SJSA1 (cell line): ENCODE measurements around the gene ATP1B2. TPM values are rescaled to one million over a fixed set of nuclear protein-coding genes. Genes with fewer than 3 reads are reported as not detected.
"Not testable (repeated sequence)": the region's sequence is repeated elsewhere in the genome, so short reads cannot be mapped to it uniquely, and the experiment has no call there.

Source experiments
- DNase-seq, 2 experiments: peaks; one replicate each; pipeline ENCODE4 v3.0.0-alpha.2; 2015 to 2020; ENCODE audit warnings: low spot score in 2 of 2, low read depth in 1 of 2
- H3K27ac ChIP-seq: fragments of 250-450 bp; sonication (Bioruptor Pico); 2 replicates; pipeline ENCODE4 v1.5.1; 2020; ENCODE audit warnings: mild to moderate bottlenecking, moderate library complexity
- H3K27me3 ChIP-seq: fragments of 250-450 bp; sonication (Bioruptor Pico); replicated peaks from 2 replicates; pipeline ENCODE4 v1.5.1; 2020; ENCODE audit warnings: mild to moderate bottlenecking, moderate library complexity
- H3K36me3 ChIP-seq: fragments of 250-450 bp; sonication (Bioruptor Pico); 2 replicates; pipeline ENCODE4 v1.5.1; 2020; ENCODE audit warnings: mild to moderate bottlenecking
- H3K4me1 ChIP-seq: fragments of 250-450 bp; sonication (Bioruptor Pico); replicated peaks from 2 replicates; pipeline ENCODE4 v1.6.1; 2021; ENCODE audit warnings: mild to moderate bottlenecking
- H3K4me3 ChIP-seq: fragments of 250-450 bp; sonication (Bioruptor Pico); 2 replicates; pipeline ENCODE4 v1.5.1; 2020; ENCODE audit warnings: mild to moderate bottlenecking
- H3K9me3 ChIP-seq: fragments of 250-450 bp; sonication (Bioruptor Pico); replicated peaks from 2 replicates; pipeline ENCODE4 v1.5.1; 2020; ENCODE audit warnings: mild to moderate bottlenecking
- total RNA-seq: library from RNA; depleted of rRNA; stranded (reverse); fragments of >200 nt; shearing (Covaris generic); gene quantifications from 2 replicates; pipeline ENCODE4 v1.2.3, GENCODE V29; 2014

Gene ATP1B2
- total RNA-seq, 1 experiment from 2014 or later, result not detected

DNA sequence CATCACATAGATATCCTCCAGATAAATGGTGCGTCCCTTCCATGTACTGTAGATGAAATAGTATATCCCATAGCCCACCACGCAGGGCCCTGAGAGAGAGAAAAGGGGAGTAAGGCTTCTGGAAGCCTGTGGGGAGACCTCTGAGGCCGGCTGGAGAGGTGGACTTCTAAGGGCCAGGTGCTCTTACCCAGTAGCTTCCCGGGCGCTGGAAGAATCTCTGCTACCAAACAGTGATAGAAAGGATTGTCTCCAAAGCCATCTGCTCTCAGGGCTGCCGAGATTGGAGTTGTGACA is 23.8 kb upstream of the ATP1B2 start:
- peak overlapping the region; percentile 48 for H3K4me3 ChIP-seq
- DNase-seq, result no peak

DNA sequence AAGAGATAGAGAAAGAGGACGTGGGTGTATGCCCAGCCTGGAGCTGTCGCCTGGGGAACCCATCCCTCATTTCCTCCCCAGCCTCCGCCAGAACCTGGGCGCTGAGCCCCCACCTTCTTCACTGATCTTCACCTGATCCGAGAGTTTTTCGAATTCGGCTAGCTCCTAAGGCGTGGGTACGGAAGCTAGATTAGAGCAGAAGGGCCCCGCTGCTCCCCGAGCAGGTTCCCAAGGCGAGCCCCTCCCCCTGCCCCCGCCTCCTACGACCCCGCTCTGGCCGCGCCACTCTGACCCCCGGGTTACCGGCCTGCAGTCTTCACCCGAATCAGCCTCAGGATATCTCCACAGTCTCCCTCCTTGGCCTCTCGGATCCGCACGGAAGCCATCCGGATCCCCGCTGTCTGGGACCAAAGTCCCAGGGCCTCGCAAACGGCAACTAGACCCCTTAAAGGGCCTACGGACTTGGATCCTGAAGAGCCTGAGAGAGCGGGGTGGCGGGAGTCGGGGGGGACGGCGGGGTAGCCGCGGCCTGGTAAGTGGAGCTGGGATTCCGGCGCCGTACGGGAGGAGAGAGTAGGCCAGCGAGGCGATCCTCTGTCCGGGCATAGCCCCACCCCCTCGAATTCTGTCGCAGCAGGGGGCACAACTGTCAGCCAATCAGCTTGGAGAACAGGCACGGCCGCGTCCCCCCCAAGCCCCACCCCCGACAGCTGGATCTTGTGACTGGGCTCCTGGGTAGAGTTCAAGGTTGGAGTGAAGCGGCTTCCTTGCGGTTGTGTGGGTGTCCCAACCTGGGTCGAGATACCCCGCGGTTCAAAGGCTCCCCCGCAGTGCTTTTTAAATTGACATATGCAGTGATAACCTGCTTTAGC is 23.2 kb upstream of the ATP1B2 start, which contains the start of gene SAT2:
SAT2 (minus strand) TSS at position 572 of the 872 bp plus-strand sequence; CDS start at position 386, 186 bp downstream.
- H3K27me3 ChIP-seq, result no peaks in the 10 kb centered on the region
- H3K4me3 ChIP-seq, result peak within 1 kb of the TSS; percentile 48
- no peaks in the 10 kb centered on the region; the same call in 1 of the 2 replicates for H3K4me1 ChIP-seq
- H3K9me3 ChIP-seq, result no peaks in the 10 kb centered on the region
- peak; percentile 84 to 94 for DNase-seq
- no peaks in the 10 kb centered on the region for H3K36me3 ChIP-seq
- H3K27ac ChIP-seq, result peak within 1 kb of the TSS; percentile 59

More for the DNA sequence above, 23.8 kb upstream of the ATP1B2 start:
- Histone ChIP-seq H3K9me3 (no peaks in the 10 kb centered on the region), H3K27me3 (no peaks in the 10 kb centered on the region), H3K36me3 (no peaks in the 10 kb centered on the region), H3K4me1 (no peaks in the 10 kb centered on the region; the same call in 1 of the 2 replicates), H3K27ac (no peak overlapping the region)

- Histone ChIP-seq H3K4me3 (no peak within 1 kb of the TSS), H3K36me3 (no peaks in the 10 kb centered on the region), H3K4me1 (no peaks in the 10 kb centered on the region; the same call in 1 of the 2 replicates), H3K27ac (no peak within 1 kb of the TSS), H3K9me3 (no peaks in the 10 kb centered on the region), H3K27me3 (no peaks in the 10 kb centered on the region)
- DNase-seq, result no peak
Observed at GRCh38 chr17:7629939-7630571, 20.7 kb upstream of the ATP1B2 start, which contains the start of gene SHBG. SHBG (plus strand) TSS chr17:7630135; CDS start chr17:7630173, 38 bp downstream.

- Histone ChIP-seq H3K4me3 (no peak overlapping the region), H3K27ac (no peak overlapping the region), H3K9me3 (no peaks in the 10 kb centered on the region), H3K27me3 (no peaks in the 10 kb centered on the region), H3K36me3 (no peaks in the 10 kb centered on the region), H3K4me1 (no peaks in the 10 kb centered on the region; the same call in 1 of the 2 replicates)
- DNase-seq, result no peak
Observed at GRCh38 chr17:7631398-7632380, 19.0 kb upstream of the ATP1B2 start.

- H3K4me3 ChIP-seq, result no peak overlapping the region
- no peaks in the 10 kb centered on the region for H3K4me1 ChIP-seq
- no peaks in the 10 kb centered on the region for H3K36me3 ChIP-seq
- no peaks in the 10 kb centered on the region for H3K9me3 ChIP-seq
- DNase-seq, result no peak
- H3K27me3 ChIP-seq, result no peaks in the 10 kb centered on the region
- no peak overlapping the region for H3K27ac ChIP-seq
Observed at GRCh38 chr17:7632492-7632894, 18.2 kb upstream of the ATP1B2 start.

DNA sequence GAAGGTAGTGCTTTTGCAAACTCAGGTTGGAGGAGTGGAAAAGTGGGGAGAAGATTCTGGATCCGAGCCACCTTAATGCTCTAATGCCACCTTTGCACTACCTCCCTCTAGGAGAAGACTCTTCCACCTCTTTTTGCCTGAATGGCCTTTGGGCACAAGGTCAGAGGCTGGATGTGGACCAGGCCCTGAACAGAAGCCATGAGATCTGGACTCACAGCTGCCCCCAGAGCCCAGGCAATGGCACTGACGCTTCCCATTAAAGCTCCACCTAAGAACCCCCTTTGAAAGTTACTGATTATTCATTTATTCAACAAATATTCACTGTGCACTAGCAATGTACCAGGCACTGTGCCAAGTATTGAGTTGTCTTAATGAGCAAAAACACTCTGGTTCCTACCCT is 17.6 kb upstream of the ATP1B2 start:
- no peak overlapping the region for H3K4me3 ChIP-seq
- H3K4me1 ChIP-seq, result no peaks in the 10 kb centered on the region
- H3K36me3 ChIP-seq, result no peaks in the 10 kb centered on the region
- H3K27ac ChIP-seq, result no peak overlapping the region
- no peaks in the 10 kb centered on the region for H3K27me3 ChIP-seq
- H3K9me3 ChIP-seq, result no peaks in the 10 kb centered on the region
- no peak for DNase-seq

GRCh38 chr17:7634384-7634783 is 16.3 kb upstream of the ATP1B2 start:
- Histone ChIP-seq H3K27ac (no peak overlapping the region), H3K27me3 (no peaks in the 10 kb centered on the region), H3K4me3 (no peak overlapping the region), H3K9me3 (no peaks in the 10 kb centered on the region), H3K36me3 (no peaks in the 10 kb centered on the region), H3K4me1 (no peaks in the 10 kb centered on the region)
- no peak for DNase-seq

DNA sequence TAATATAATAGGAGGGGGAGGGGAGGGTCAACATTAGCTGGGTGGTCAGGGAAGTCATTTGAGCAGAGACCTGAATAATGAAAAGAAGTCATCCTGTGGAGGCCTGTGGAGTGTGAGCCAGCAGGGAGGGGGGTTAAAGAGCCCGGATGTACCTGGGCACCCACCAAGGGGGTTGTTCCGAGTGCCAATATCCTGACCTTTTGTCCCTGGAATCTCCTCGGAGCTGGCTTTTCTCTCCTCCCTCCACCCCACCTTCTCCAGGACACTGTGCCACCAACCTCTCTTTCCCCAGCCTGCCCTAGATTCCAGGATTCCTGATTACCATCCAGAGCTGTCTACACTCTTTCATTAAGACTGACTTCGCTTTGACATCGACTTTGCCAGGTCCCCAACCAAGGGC is 14.6 kb upstream of the ATP1B2 start:
- H3K27me3 ChIP-seq, result no peaks in the 10 kb centered on the region
- no peaks in the 10 kb centered on the region for H3K4me1 ChIP-seq
- H3K4me3 ChIP-seq, result no peak overlapping the region
- no peaks in the 10 kb centered on the region for H3K9me3 ChIP-seq
- no peak for DNase-seq
- no peak overlapping the region for H3K27ac ChIP-seq
- no peaks in the 10 kb centered on the region for H3K36me3 ChIP-seq

- H3K36me3 ChIP-seq, result no peaks in the 10 kb centered on the region
- H3K4me3 ChIP-seq, result no peak overlapping the region
- no peaks in the 10 kb centered on the region for H3K4me1 ChIP-seq
- no peaks in the 10 kb centered on the region for H3K9me3 ChIP-seq
- DNase-seq, result no peak
- H3K27ac ChIP-seq, result no peak overlapping the region
- no peaks in the 10 kb centered on the region for H3K27me3 ChIP-seq
Observed at GRCh38 chr17:7640783-7641182, 9.9 kb upstream of the ATP1B2 start.

GRCh38 chr17:7641635-7642034 is 9.1 kb upstream of the ATP1B2 start:
- DNase-seq, result not testable (repeated sequence)

DNA sequence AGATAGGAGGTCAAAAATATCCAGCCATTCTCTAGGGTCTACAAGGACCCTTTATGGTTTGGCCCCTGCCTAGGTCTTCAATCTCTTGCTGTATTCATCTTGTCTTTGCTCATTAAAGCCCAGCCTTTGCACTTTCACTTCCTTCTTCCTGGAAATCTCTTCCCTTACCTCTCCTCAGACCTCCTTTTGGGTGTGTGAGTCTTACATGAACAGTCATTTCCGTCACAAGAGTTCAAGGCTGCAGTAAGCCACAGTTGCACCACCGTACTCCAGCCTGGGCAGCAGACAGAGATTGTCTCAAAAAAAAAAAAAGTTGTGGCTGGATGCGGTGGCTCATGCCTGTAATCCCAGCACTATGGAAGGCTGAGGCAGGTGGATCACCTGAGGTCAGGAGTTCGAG is 6.0 kb upstream of the ATP1B2 start:
- H3K36me3 ChIP-seq, result no peaks in the 10 kb centered on the region
- H3K9me3 ChIP-seq, result no peaks in the 10 kb centered on the region
- peaks cover 8% of the 10 kb centered on the region for H3K27me3 ChIP-seq
- DNase-seq, result no peak
- no peaks in the 10 kb centered on the region for H3K4me1 ChIP-seq
- H3K4me3 ChIP-seq, result no peak overlapping the region
- no peak overlapping the region for H3K27ac ChIP-seq

More at GRCh38 chr17:7641635-7642034, 9.1 kb upstream of the ATP1B2 start:
- not testable (repeated sequence) for H3K4me1 ChIP-seq, H3K4me3 ChIP-seq, H3K36me3 ChIP-seq, H3K27me3 ChIP-seq, H3K27ac ChIP-seq, H3K9me3 ChIP-seq

- Histone ChIP-seq H3K27me3 (peaks cover 23% of the 10 kb centered on the region), H3K9me3 (no peaks in the 10 kb centered on the region), H3K27ac (no peak overlapping the region), H3K4me3 (no peak overlapping the region), H3K36me3 (no peaks in the 10 kb centered on the region), H3K4me1 (peaks cover 6% of the 10 kb centered on the region; the same call in 1 of the 2 replicates)
- no peak for DNase-seq
Observed at GRCh38 chr17:7646457-7646856, 4.3 kb upstream of the ATP1B2 start.

GRCh38 chr17:7647018-7647417 is 3.7 kb upstream of the ATP1B2 start:
- Histone ChIP-seq H3K4me3 (no peak overlapping the region), H3K9me3 (no peaks in the 10 kb centered on the region), H3K36me3 (no peaks in the 10 kb centered on the region), H3K27me3 (peaks cover 29% of the 10 kb centered on the region), H3K27ac (no peak overlapping the region), H3K4me1 (peaks cover 7% of the 10 kb centered on the region; the same call in 1 of the 2 replicates)
- no peak for DNase-seq
